Testis (tissue), 2 donors: ENCODE results near the gene BCAS3.
"Not testable (repeated sequence)": the region's sequence is repeated elsewhere in the genome, so short reads cannot be mapped to it uniquely, and the experiment has no call there.

Experiments used
- POLR2A ChIP-seq: fragments of 450-650 bp; IDR thresholded peaks from one replicate; pipeline ENCODE4 v1.6.1; 2017; ENCODE audit warnings: antibody characterized with exemption, mild to moderate bottlenecking, moderate library complexity
- TF ChIP-seq, protein P1 (sequence below), 3 experiments: fragments of 450-650 bp in 2 of 3; fragments of 200-600 bp in 1 of 3; sonication (generic) in 1 of 3; IDR thresholded peaks; one replicate each; pipeline ENCODE4 v1.5.1; 2016 to 2019; ENCODE audit warnings: antibody characterized with exemption in 3 of 3, mild to moderate bottlenecking in 2 of 3, moderate library complexity in 1 of 3

DNA sequence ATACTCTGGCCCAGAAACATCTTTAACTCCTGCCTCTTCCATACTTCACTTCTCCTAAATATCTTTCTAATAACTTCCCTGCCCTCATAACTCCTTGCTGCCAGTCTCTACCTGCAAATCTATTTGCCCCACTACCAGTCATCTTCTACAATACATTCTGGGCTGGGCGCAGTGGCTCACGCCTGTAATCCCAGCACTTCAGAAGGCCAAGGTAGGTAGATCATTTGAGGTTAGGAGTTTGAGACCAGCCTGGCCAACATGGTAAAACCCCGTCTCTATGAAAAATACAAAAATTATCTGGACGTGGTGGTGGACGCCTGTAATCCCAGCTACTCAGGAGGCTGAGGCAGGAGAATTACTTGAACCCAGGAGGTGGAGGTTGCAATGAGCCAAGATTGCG, 763.9 kb downstream of the BCAS3 start:
- TF ChIP-seq POLR2A, result not testable (repeated sequence)
- TF ChIP-seq, protein P1, sequence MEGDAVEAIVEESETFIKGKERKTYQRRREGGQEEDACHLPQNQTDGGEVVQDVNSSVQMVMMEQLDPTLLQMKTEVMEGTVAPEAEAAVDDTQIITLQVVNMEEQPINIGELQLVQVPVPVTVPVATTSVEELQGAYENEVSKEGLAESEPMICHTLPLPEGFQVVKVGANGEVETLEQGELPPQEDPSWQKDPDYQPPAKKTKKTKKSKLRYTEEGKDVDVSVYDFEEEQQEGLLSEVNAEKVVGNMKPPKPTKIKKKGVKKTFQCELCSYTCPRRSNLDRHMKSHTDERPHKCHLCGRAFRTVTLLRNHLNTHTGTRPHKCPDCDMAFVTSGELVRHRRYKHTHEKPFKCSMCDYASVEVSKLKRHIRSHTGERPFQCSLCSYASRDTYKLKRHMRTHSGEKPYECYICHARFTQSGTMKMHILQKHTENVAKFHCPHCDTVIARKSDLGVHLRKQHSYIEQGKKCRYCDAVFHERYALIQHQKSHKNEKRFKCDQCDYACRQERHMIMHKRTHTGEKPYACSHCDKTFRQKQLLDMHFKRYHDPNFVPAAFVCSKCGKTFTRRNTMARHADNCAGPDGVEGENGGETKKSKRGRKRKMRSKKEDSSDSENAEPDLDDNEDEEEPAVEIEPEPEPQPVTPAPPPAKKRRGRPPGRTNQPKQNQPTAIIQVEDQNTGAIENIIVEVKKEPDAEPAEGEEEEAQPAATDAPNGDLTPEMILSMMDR (IDR thresholded peaks at IDR 0.05), result not testable (repeated sequence)
